Heart left ventricle (tissue), 13 donors: ENCODE measurements around the gene USP10.

Source experiments
- CTCF ChIP-seq, 12 donors: fragments of 200-600 bp; sonication (generic) in 4 of 12; IDR thresholded peaks; one replicate each; pipeline versions ENCODE4 v1.5.0 to v1.8.0; 2018 to 2022; ENCODE audit warnings: antibody characterized with exemption in 12 of 12, mild to moderate bottlenecking in 5 of 12
- POLR2A ChIP-seq, 2 donors: fragments of 450-650 bp; IDR thresholded peaks; one replicate each; pipeline ENCODE4 v1.6.1; 2017; ENCODE audit warnings: antibody characterized with exemption in 2 of 2, mild to moderate bottlenecking in 2 of 2, moderate library complexity in 2 of 2
- donor health status: ischemic (EF 13 %, LVEDD 7.1; RV severe dilation, severe dysfunction).
- donor health status: DM: no; HTN: yes; CAD: no.
- donor health status: DM: no; HTN: no; CAD: no.
- donor health status: ischemic (EF 25% LVEDD 6.9; RV normal size, moderate dysfunction).
- donor health status: ischemic (EF 25% LVEDD 5.7; RV mildly dilated, moderate dysfunction).
- donor health status: ischemic (EF 35%, LVEDD 5.7; RV mildly dilated, moderate dysfunction).
- donor health status: nonischemic (EF 11% LVEDD 7.7; RV severe dilation, severe dysfunction).
- donor health status: DM: yes; HTN: yes; CAD: no.
- donor health status: PGD.
- donor health status: ischemic (EF 29% LVEDD 5.4; RV normal size, mild dysfunction).
- donor health status: nonischemic (EF 23%, LVEDD 6.1; RV moderate dilation, normal function).

- TF ChIP-seq CTCF (IDR thresholded peaks at IDR 0.05): no peak
- no peak for TF ChIP-seq POLR2A (IDR thresholded peaks at IDR 0.05)
These were observed 110.9 kb downstream of the USP10 start for GRCh38 chr16:84810518-84811273.
